ENCODE results near the gene IFFO2. TPM values are rescaled to one million over a fixed set of nuclear protein-coding genes. Genes with fewer than 3 reads are reported as not detected.

IFFO2 gene
- total and polyA plus RNA-seq, 2 of the 8 experiments (the other 6 are each of a cell fraction or from before 2014, with no cell fraction given), result 6.6 to 10.4 TPM

DNA sequence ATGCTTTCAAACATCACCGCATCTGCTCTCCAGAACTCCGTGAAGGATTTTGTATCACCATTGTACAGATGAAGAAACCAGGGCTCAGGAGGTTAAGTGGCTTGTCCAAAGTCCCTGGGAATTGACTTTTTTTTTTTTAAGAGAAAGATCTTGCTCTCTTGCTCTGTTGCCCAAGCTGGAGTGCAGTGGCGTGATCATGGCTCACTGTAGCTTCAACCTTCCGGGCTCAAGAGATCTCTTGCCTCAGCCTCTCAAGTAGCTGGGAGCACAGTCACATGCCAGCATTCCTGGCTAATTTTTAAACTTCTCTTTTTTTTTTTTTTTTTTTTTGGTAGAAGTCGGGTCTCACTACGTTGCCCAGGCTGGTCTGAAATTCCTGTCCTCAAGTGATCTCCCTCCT lies 90.2 kb downstream of the IFFO2 start:
- Histone ChIP-seq H3K9ac (replicated peaks in 1 of 4; ENCODE audit: extremely low read depth in 1 of 4, low read depth in 3 of 4, low read length in 3 of 4) (no peak overlapping the region), H3K4me3 (ENCODE audit: extremely low read depth in 1 of 4, insufficient read depth in 2 of 4, low read depth in 3 of 4, low read length in 4 of 4) (no peak overlapping the region), H3K4me2 (ENCODE audit: insufficient read depth in 1 of 2, low read depth in 2 of 2, low read length in 2 of 2) (no peak overlapping the region), H2BK120ac (replicated peaks; ENCODE audit: low read depth, low read length) (no peak overlapping the region), H2BK5ac (ENCODE audit: low read depth, low read length) (no peak overlapping the region), H4K20me1 (replicated peaks in 1 of 2; ENCODE audit: control insufficient read depth in 1 of 2, insufficient read depth in 2 of 2, low read length in 2 of 2) (peaks cover 0 to 3% of the 10 kb centered on the region in 2 experiments), H3K27me3 (replicated peaks in 1 of 4; ENCODE audit: control insufficient read depth in 3 of 4, extremely low read depth in 1 of 4, insufficient read depth in 3 of 4, low read length in 3 of 4) (no peaks in the 10 kb centered on the region), H2BK12ac (ENCODE audit: low read depth, low read length) (no peak overlapping the region), H3K9me3 (ENCODE audit: insufficient read depth in 2 of 2, low read depth in 1 of 2, low read length in 1 of 2) (no peaks in the 10 kb centered on the region), H3K23me2 (ENCODE audit: low read depth, low read length) (no peaks in the 10 kb centered on the region), H3K4me1 (replicated peaks in 1 of 4; ENCODE audit: control insufficient read depth in 3 of 4, insufficient read depth in 4 of 4, low read length in 3 of 4) (no peaks in the 10 kb centered on the region), H3K23ac (ENCODE audit: insufficient read length) (no peak overlapping the region), H3K14ac (ENCODE audit: insufficient read length) (no peak overlapping the region), H2AFZ (ENCODE audit: low read length) (no peak overlapping the region), H4K8ac (ENCODE audit: extremely low read depth, insufficient read depth, low read length) (no peak overlapping the region), H2BK20ac (ENCODE audit: low read length) (no peak overlapping the region), H3K56ac (replicated peaks; ENCODE audit: insufficient read length, low read depth, low read length) (no peak overlapping the region), H3K79me2 (ENCODE audit: control insufficient read depth in 1 of 2, insufficient read depth in 2 of 2, low read length in 2 of 2) (no peaks in the 10 kb centered on the region), H2BK15ac (ENCODE audit: low read length) (no peak overlapping the region), H3K36me3 (ENCODE audit: control insufficient read depth in 2 of 4, insufficient read depth in 4 of 4, low read length in 3 of 4) (no peaks in the 10 kb centered on the region), H4K91ac (replicated peaks; ENCODE audit: insufficient read length, low read length) (no peak overlapping the region), H4K5ac (ENCODE audit: insufficient read length, low read depth, low read length) (no peak overlapping the region), H2AK5ac (ENCODE audit: low read depth, low read length) (no peak overlapping the region), H3K4ac (replicated peaks; ENCODE audit: insufficient read length, low read depth, low read length) (no peak overlapping the region), H3K18ac (ENCODE audit: extremely low read depth, low read length) (no peak overlapping the region), H3K79me1 (ENCODE audit: low read depth, low read length) (peaks cover 2% of the 10 kb centered on the region; the same call in 1 of the 2 replicates), H3K27ac (ENCODE audit: low read depth, low read length) (no peak overlapping the region)
- 100% methylated on average over 4 of the region's 6 CpGs; no CpG with 5 or more reads in 1 of the 2 experiments for WGBS, 2 experiments (ENCODE audit: extremely low coverage in 1 of 2, insufficient coverage in 1 of 2, insufficient read length in 1 of 2, insufficient replicate concordance in 2 of 2, low coverage in 1 of 2, low lambda C conversion rate in 2 of 2, missing lambda C conversion rate in 1 of 2)
- DNase-seq (ENCODE audit: low read depth in 1 of 2, low spot score in 2 of 2) (no peak), FAIRE-seq (no peak)
- CTCF ChIA-PET (ENCODE audit: partially characterized antibody), result interaction anchor here (0.6 to 1.1 kb wide), 2 partner anchors 9 to 258 kb away, joined by 3 to 8 read pairs; no protein-coding TSS in a partner anchor
- POLR2A ChIA-PET (ENCODE audit: partially characterized antibody), result no interaction called here
- TF ChIP-seq POLR2AphosphoS5 (IDR thresholded peaks at IDR 0.05; ENCODE audit: low read depth, low read length), result no peak
- TF ChIP-seq CTBP2 (IDR thresholded peaks at IDR 0.05; ENCODE audit: borderline replicate concordance, insufficient read depth, insufficient read length, low read length), result no peak
- no peak for TF ChIP-seq HDAC2 (IDR thresholded peaks at IDR 0.05; ENCODE audit: borderline replicate concordance in 1 of 2, low read depth in 2 of 2, low read length in 2 of 2)
- TF ChIP-seq TAF1 (IDR thresholded peaks at IDR 0.05; ENCODE audit: low read depth, low read length), result no peak
- no peak for TF ChIP-seq EP300 (IDR thresholded peaks at IDR 0.05; ENCODE audit: borderline replicate concordance in 1 of 2, low read depth in 2 of 2, low read length in 2 of 2)
- TF ChIP-seq, protein P1, sequence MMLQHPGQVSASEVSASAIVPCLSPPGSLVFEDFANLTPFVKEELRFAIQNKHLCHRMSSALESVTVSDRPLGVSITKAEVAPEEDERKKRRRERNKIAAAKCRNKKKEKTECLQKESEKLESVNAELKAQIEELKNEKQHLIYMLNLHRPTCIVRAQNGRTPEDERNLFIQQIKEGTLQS (IDR thresholded peaks at IDR 0.05; ENCODE audit: insufficient read depth, low read depth, low read length), result no peak
- TF ChIP-seq CEBPB (IDR thresholded peaks at IDR 0.05; ENCODE audit: low read depth, low read length), result no peak
